Measurements from ENCODE around the gene STX19.

Gene STX19

GRCh38 chr3:94064243-94064860 lies 36.0 kb upstream of the STX19 start:
- H2AFZ ChIP-seq = no peak overlapping the region
- TF ChIP-seq, protein P1, sequence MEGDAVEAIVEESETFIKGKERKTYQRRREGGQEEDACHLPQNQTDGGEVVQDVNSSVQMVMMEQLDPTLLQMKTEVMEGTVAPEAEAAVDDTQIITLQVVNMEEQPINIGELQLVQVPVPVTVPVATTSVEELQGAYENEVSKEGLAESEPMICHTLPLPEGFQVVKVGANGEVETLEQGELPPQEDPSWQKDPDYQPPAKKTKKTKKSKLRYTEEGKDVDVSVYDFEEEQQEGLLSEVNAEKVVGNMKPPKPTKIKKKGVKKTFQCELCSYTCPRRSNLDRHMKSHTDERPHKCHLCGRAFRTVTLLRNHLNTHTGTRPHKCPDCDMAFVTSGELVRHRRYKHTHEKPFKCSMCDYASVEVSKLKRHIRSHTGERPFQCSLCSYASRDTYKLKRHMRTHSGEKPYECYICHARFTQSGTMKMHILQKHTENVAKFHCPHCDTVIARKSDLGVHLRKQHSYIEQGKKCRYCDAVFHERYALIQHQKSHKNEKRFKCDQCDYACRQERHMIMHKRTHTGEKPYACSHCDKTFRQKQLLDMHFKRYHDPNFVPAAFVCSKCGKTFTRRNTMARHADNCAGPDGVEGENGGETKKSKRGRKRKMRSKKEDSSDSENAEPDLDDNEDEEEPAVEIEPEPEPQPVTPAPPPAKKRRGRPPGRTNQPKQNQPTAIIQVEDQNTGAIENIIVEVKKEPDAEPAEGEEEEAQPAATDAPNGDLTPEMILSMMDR (IDR thresholded peaks at IDR 0.05) = no peak
- H3K27me3 ChIP-seq (ENCODE audit: control insufficient read depth, insufficient read depth, low read length) = no peaks in the 10 kb centered on the region
- H3K9me3 ChIP-seq (ENCODE audit: control insufficient read depth, low read length) = no peaks in the 10 kb centered on the region
- peak overlapping the region; percentile 2 for H3K4me3 ChIP-seq (ENCODE audit: low read depth, low read length)
- peaks cover 2% of the 10 kb centered on the region for H3K79me2 ChIP-seq
- H3K4me1 ChIP-seq = peaks cover 7% of the 10 kb centered on the region
- H3K4me2 ChIP-seq (ENCODE audit: low read length) = no peak overlapping the region
- H3K9ac ChIP-seq = no peak overlapping the region
- H3K27ac ChIP-seq = no peak overlapping the region
- no peaks in the 10 kb centered on the region for H3K36me3 ChIP-seq (ENCODE audit: control insufficient read depth, insufficient read depth, low read length)

- no peaks in the 10 kb centered on the region for H3K9me3 ChIP-seq (ENCODE audit: control insufficient read depth, low read length)
- TF ChIP-seq, protein P1 (IDR thresholded peaks at IDR 0.05) = no peak
- H3K9ac ChIP-seq = no peak overlapping the region
- peak overlapping the region; percentile 85 for H3K4me3 ChIP-seq (ENCODE audit: low read depth, low read length)
- H3K4me1 ChIP-seq = peaks cover 7% of the 10 kb centered on the region
- peak overlapping the region; percentile 86 for H3K27ac ChIP-seq
- no peaks in the 10 kb centered on the region for H3K36me3 ChIP-seq (ENCODE audit: control insufficient read depth, insufficient read depth, low read length)
- H3K27me3 ChIP-seq (ENCODE audit: control insufficient read depth, insufficient read depth, low read length) = no peaks in the 10 kb centered on the region
- H3K79me2 ChIP-seq = no peaks in the 10 kb centered on the region
- peak overlapping the region; percentile 79 for H3K4me2 ChIP-seq (ENCODE audit: low read length)
- peak overlapping the region; percentile 94 for H2AFZ ChIP-seq
These were observed 35.2 kb upstream of the STX19 start for GRCh38 chr3:94063496-94064119.

GRCh38 chr3:94062513-94063404 lies 34.4 kb upstream of the STX19 start, which contains the start of the genes DHFR2 and NSUN3:
TSS of gene DHFR2 (minus strand) at chr3:94062916. CDS start at chr3:94061511, 1,405 bp downstream.
TSS of gene NSUN3 (plus strand) at chr3:94063061. CDS start at chr3:94063127, 66 bp downstream.
- peak within 1 kb of the TSS; percentile 94 for H2AFZ ChIP-seq
- no peaks in the 10 kb centered on the region for H3K9me3 ChIP-seq (ENCODE audit: control insufficient read depth, low read length)
- H3K4me1 ChIP-seq = peaks cover 7% of the 10 kb centered on the region
- H3K9ac ChIP-seq = no peak within 1 kb of the TSS
- no peaks in the 10 kb centered on the region for H3K79me2 ChIP-seq
- TF ChIP-seq, protein P1 (IDR thresholded peaks at IDR 0.05) = no peak
- H3K27ac ChIP-seq = peak within 1 kb of the TSS; percentile 86
- no peaks in the 10 kb centered on the region for H3K27me3 ChIP-seq (ENCODE audit: control insufficient read depth, insufficient read depth, low read length)
- no peaks in the 10 kb centered on the region for H3K36me3 ChIP-seq (ENCODE audit: control insufficient read depth, insufficient read depth, low read length)
- H3K4me3 ChIP-seq (ENCODE audit: low read depth, low read length) = peak within 1 kb of the TSS; percentile 85
- H3K4me2 ChIP-seq (ENCODE audit: low read length) = peak within 1 kb of the TSS; percentile 79

DNA sequence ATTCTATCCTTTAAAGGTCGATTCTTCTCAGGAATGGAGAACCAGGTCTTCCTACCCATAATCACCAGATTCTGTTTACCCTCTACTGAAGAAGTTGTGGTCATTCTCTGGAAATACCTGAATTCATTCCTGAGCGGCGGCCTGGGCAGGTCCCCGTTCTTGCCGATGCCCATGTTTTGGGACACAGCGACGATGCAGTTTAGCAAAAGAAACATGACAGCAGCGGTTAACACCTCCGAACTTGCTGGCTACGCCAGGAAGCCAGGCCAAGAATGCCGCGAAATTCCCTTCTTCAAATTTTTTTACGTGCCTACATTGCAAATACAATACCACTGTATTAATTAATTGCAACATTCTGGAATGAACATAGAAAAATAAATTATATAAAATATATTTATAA lies 32.9 kb upstream of the STX19 start:
- Histone ChIP-seq H3K27me3 (ENCODE audit: control insufficient read depth, insufficient read depth, low read length) (no peaks in the 10 kb centered on the region), H3K4me3 (ENCODE audit: low read depth, low read length) (no peak overlapping the region), H3K4me1 (peaks cover 7% of the 10 kb centered on the region), H3K9me3 (ENCODE audit: control insufficient read depth, low read length) (no peaks in the 10 kb centered on the region), H3K79me2 (no peaks in the 10 kb centered on the region), H3K27ac (no peak overlapping the region), H3K36me3 (ENCODE audit: control insufficient read depth, insufficient read depth, low read length) (no peaks in the 10 kb centered on the region), H2AFZ (no peak overlapping the region), H3K9ac (no peak overlapping the region), H3K4me2 (ENCODE audit: low read length) (no peak overlapping the region)
- TF ChIP-seq, protein P1 (IDR thresholded peaks at IDR 0.05) = no peak
